ENCODE measurements around the gene FBXO3.

DNA sequence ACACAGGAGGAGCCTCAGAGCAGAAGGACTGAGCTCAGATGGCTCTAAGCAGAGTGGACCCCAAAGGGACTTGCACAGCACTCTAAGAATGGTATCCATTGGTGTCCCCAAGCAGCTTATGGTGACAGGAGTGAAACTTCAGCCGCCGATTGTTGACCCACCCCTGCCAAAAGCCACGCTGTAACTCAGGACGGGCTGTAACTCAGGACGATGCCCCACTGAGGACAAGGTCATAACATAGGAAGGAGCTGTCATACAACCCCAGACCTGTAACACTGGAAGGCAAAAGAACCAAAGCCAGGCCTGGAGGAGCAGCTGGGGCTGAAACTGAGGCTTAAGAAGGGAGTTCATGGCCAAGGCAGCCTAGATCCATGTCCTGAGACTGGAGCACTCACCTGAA, 52.3 kb downstream of the FBXO3 start:
- no peak for TF ChIP-seq EZH2phosphoT487 (conservative IDR thresholded peaks at IDR 0.05; ENCODE audit: low read length)
- TF ChIP-seq, protein P1, sequence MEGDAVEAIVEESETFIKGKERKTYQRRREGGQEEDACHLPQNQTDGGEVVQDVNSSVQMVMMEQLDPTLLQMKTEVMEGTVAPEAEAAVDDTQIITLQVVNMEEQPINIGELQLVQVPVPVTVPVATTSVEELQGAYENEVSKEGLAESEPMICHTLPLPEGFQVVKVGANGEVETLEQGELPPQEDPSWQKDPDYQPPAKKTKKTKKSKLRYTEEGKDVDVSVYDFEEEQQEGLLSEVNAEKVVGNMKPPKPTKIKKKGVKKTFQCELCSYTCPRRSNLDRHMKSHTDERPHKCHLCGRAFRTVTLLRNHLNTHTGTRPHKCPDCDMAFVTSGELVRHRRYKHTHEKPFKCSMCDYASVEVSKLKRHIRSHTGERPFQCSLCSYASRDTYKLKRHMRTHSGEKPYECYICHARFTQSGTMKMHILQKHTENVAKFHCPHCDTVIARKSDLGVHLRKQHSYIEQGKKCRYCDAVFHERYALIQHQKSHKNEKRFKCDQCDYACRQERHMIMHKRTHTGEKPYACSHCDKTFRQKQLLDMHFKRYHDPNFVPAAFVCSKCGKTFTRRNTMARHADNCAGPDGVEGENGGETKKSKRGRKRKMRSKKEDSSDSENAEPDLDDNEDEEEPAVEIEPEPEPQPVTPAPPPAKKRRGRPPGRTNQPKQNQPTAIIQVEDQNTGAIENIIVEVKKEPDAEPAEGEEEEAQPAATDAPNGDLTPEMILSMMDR (IDR thresholded peaks at IDR 0.05; ENCODE audit: insufficient read depth, low read length, poor library complexity, severe bottlenecking), result no peak
